Endometrial microvascular endothelial cells (primary cell): Measurements from ENCODE around the gene SLC38A2. TPM values are rescaled to one million over a fixed set of nuclear protein-coding genes. Genes with fewer than 3 reads are reported as not detected.

Source experiments
- in situ Hi-C: cut with HindIII; loops from 2 replicates; pipeline ENCODE4 v1.10.0; 2017; ENCODE audit warnings: low sequenced_read_pairs, low pct_unique_long_range_greater_than_20kb; ENCODE audit errors: inconsistent ontology term
- total RNA-seq: library from RNA; depleted of rRNA; stranded (reverse); fragments of >200 nt; gene quantifications from one replicate; pipeline ENCODE4 v1.2.3, GENCODE V29; 2015; ENCODE audit errors: inconsistent ontology term

Gene SLC38A2
- total RNA-seq, 1 donor from 2014 or later, result 277 TPM

- in situ Hi-C loops, result no loop called here
Measured at GRCh38 chr12:46380022-46380796, 7.6 kb upstream of the SLC38A2 start.

GRCh38 chr12:46379352-46379751, 6.8 kb upstream of the SLC38A2 start:
- in situ Hi-C loops, result no loop called here

- in situ Hi-C loops, result no loop called here
Measured at GRCh38 chr12:46378530-46378929, 6.0 kb upstream of the SLC38A2 start.

- in situ Hi-C loops, result no loop called here
Measured at GRCh38 chr12:46377678-46378077, 5.1 kb upstream of the SLC38A2 start.

- in situ Hi-C loops, result no loop called here
Measured at GRCh38 chr12:46376579-46376978, 4.0 kb upstream of the SLC38A2 start.

GRCh38 chr12:46374711-46375110, 2.1 kb upstream of the SLC38A2 start:
- in situ Hi-C loops, result loop anchor here (25.0 kb wide), 2 partner anchors 163 to 313 kb away; no protein-coding TSS in a partner anchor

- in situ Hi-C loops, result loop anchor here (25.0 kb wide), 2 partner anchors 163 to 313 kb away; no protein-coding TSS in a partner anchor
Measured at GRCh38 chr12:46374310-46374709, 1.7 kb upstream of the SLC38A2 start.

- in situ Hi-C loops, result loop anchor here (25.0 kb wide), 2 partner anchors 164 to 314 kb away; no protein-coding TSS in a partner anchor
Measured at GRCh38 chr12:46373301-46374296, 1.0 kb upstream of the SLC38A2 start.

GRCh38 chr12:46371718-46372543, 642 bp downstream of the SLC38A2 start:
- in situ Hi-C loops, result loop anchor here (25.0 kb wide), 2 partner anchors 165 to 315 kb away; no protein-coding TSS in a partner anchor

- in situ Hi-C loops, result loop anchor here (25.0 kb wide), 2 partner anchors 166 to 316 kb away; no protein-coding TSS in a partner anchor
Measured at GRCh38 chr12:46370792-46371717, 1.5 kb downstream of the SLC38A2 start.

GRCh38 chr12:46370380-46370734, 2.2 kb downstream of the SLC38A2 start:
- in situ Hi-C loops, result loop anchor here (25.0 kb wide), 2 partner anchors 167 to 317 kb away; no protein-coding TSS in a partner anchor

- in situ Hi-C loops, result loop anchor here (5.0 to 25.0 kb wide), 4 partner anchors 65 to 318 kb away; no protein-coding TSS in a partner anchor
Measured at GRCh38 chr12:46369474-46370379, 2.8 kb downstream of the SLC38A2 start.

GRCh38 chr12:46369095-46369473, 3.5 kb downstream of the SLC38A2 start:
- in situ Hi-C loops, result loop anchor here (5.0 to 25.0 kb wide), 4 partner anchors 66 to 318 kb away; no protein-coding TSS in a partner anchor

- in situ Hi-C loops, result loop anchor here (5.0 to 25.0 kb wide), 4 partner anchors 66 to 319 kb away; no protein-coding TSS in a partner anchor
Measured at GRCh38 chr12:46368684-46369083, 3.9 kb downstream of the SLC38A2 start.

- in situ Hi-C loops, result loop anchor here (5.0 to 25.0 kb wide), 4 partner anchors 67 to 319 kb away; no protein-coding TSS in a partner anchor
Measured at GRCh38 chr12:46368138-46368537, 4.4 kb downstream of the SLC38A2 start.

GRCh38 chr12:46367351-46368029, 5.1 kb downstream of the SLC38A2 start:
- in situ Hi-C loops, result loop anchor here (5.0 to 25.0 kb wide), 4 partner anchors 67 to 320 kb away; no protein-coding TSS in a partner anchor
